Common myeloid progenitor, CD34-positive (primary cell): ENCODE measurements around the gene MOB3C. TPM values are rescaled to one million over a fixed set of nuclear protein-coding genes. Genes with fewer than 3 reads are reported as not detected.
"Not testable (repeated sequence)": the region's sequence is repeated elsewhere in the genome, so short reads cannot be mapped to it uniquely, and the experiment has no call there.

Source experiments
- CTCF ChIA-PET: fragments of 350-600 bp; sonication (Branson Sonifier 250); formaldehyde crosslinking; loops from one replicate; lab custom pipeline; 2021; ENCODE audit warnings: antibody characterized with exemption; lab: Charles Lee
- POLR2A ChIA-PET: fragments of 350-600 bp; sonication (Branson Sonifier 250); formaldehyde crosslinking; loops from one replicate; lab custom pipeline; 2021; ENCODE audit warnings: antibody characterized with exemption; lab: Charles Lee
- DNase-seq, 3 donors: peaks; one replicate each; pipeline versions ENCODE4 v3.0.0 to v3.0.0-alpha.2; 2013
- H3K27ac ChIP-seq, 2 experiments: 1 replicate in 1 of 2; 2 replicates in 1 of 2; pipeline ENCODE4 v1.7.0; 2013; ENCODE audit warnings: inconsistent platforms in 2 of 2, low read length in 2 of 2, mild to moderate bottlenecking in 2 of 2, low read depth in 1 of 2, moderate library complexity in 1 of 2; ENCODE audit not compliant: severe bottlenecking in 2 of 2, insufficient read depth in 1 of 2, poor library complexity in 1 of 2
- H3K27me3 ChIP-seq, 5 experiments: replicated peaks in 2 of 5; 1 replicate in 3 of 5; 2 replicates in 2 of 5; pipeline versions ENCODE4 v1.6.1 to v1.7.0; 2013; ENCODE audit warnings: low read length in 4 of 5, mild to moderate bottlenecking in 2 of 5, moderate library complexity in 2 of 5, inconsistent platforms in 1 of 5; ENCODE audit not compliant: insufficient read depth in 5 of 5, control insufficient read depth in 4 of 5
- H3K36me3 ChIP-seq, 4 experiments: 1 replicate in 2 of 4; 2 replicates in 2 of 4; pipeline versions ENCODE4 v1.6.1 to v1.7.0; 2013; ENCODE audit warnings: low read length in 3 of 4, control low read depth in 1 of 4, mild to moderate bottlenecking in 1 of 4; ENCODE audit not compliant: control insufficient read depth in 4 of 4, insufficient read depth in 4 of 4
- H3K4me1 ChIP-seq, 4 experiments: 1 replicate in 3 of 4; 2 replicates in 1 of 4; pipeline versions ENCODE4 v1.6.1 to v1.7.1; 2013; ENCODE audit warnings: low read length in 3 of 4, mild to moderate bottlenecking in 3 of 4, control low read depth in 1 of 4, inconsistent platforms in 1 of 4, moderate library complexity in 1 of 4; ENCODE audit not compliant: control insufficient read depth in 4 of 4, insufficient read depth in 4 of 4; ENCODE audit errors: control extremely low read depth in 1 of 4
- H3K4me3 ChIP-seq, 7 experiments: 1 replicate in 4 of 7; 2 replicates in 3 of 7; pipeline versions ENCODE4 v1.5.1 to v1.7.0; 2013; ENCODE audit warnings: mild to moderate bottlenecking in 7 of 7, low read length in 6 of 7, moderate library complexity in 6 of 7, inconsistent platforms in 2 of 7, low read depth in 2 of 7, control low read depth in 1 of 7; ENCODE audit not compliant: insufficient read depth in 4 of 7, control insufficient read depth in 1 of 7; ENCODE audit errors: extremely low read depth in 1 of 7
- H3K9me3 ChIP-seq, 5 experiments: 1 replicate in 4 of 5; 2 replicates in 1 of 5; pipeline versions ENCODE4 v1.6.1 to v1.7.1; 2013; ENCODE audit warnings: low read length in 4 of 5, mild to moderate bottlenecking in 2 of 5, inconsistent platforms in 1 of 5, low read depth in 1 of 5, moderate library complexity in 1 of 5; ENCODE audit not compliant: control insufficient read depth in 4 of 5, insufficient read depth in 2 of 5; ENCODE audit errors: control extremely low read depth in 1 of 5
- WGBS: methylation state at CpG from one replicate; pipeline ENCODE4 v1.1.5; 2013; ENCODE audit not compliant: insufficient coverage; 5-methylcytosine and 5-hydroxymethylcytosine counted together
- polyA plus RNA-seq: library from polyadenylated mRNA; unstranded; fragments of 120-200 nt; gene quantifications from one replicate; pipeline ENCODE4 v1.2.1, GENCODE V29; 2013

The MOB3C gene
- polyA plus RNA-seq = 9.7 TPM

DNA sequence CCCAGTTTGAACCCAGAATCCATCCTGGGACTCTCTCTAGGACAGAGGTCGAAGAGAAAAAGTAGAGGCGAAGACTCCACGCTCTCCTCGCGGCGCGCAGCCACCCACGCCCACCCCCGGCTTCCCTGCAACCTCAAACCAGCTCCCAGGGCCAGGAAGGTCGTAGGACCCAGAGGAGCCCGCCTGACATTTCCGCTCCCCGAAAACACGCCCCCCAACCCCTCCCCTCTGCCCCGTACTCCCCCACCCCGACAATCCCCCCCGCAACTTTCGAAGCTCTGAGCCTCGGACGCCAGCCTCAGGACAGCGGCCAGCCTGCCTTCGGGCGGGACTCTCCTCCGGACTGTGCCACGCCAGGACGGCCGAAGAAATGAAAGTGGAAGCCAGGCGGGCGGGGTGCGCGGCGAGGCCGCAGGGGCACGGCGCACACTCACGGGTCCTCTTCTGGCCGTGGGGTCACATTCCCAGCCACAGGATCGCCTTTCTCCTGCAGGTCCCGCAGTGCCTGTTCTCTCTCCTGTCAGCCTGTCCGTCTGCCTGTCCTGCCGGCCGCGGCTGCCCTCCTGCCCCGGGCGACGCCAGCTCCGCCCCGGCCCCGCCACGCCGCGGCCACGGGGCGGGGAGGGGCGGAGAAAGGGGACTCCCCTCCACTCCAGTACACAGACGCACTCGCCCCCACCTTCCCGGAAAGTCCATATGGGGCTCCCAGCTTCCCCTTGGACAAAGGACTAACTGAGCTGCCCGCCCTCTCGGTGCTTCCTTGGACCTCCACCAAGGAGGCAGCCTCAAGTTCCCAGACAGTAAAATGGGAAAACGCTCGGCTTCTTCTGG lies at the start of gene MOB3C:
Gene MOB3C, minus strand, starts transcription at position 535 of the 831 bp plus-strand sequence. CDS start 3,490 bp downstream, outside the sequence.
- under 1% methylated on average over 37 of the region's 62 CpGs for WGBS
- Histone ChIP-seq H3K27ac (peak within 1 kb of the TSS in 1 of 2 experiments; percentile 76), H3K36me3 (peaks cover 0 to 10% (median 0%) of the 10 kb centered on the region in 4 experiments), H3K27me3 (peaks cover 0 to 1% (median 0%) of the 10 kb centered on the region in 5 experiments), H3K9me3 (no peaks in the 10 kb centered on the region), H3K4me3 (peak within 1 kb of the TSS; percentile 73 to 99 (median 83)), H3K4me1 (peaks cover 3 to 53% (median 41%) of the 10 kb centered on the region in 4 experiments)
- CTCF ChIA-PET = interaction anchor here (1.1 to 3.3 kb wide), 4 partner anchors 9 to 86 kb away, joined by 3 to 15 read pairs (median 8); partner anchors contain the start of gene MKNK1
- POLR2A ChIA-PET = no interaction called here
- peak; percentile 21 to 52 (median 39) for DNase-seq

DNA sequence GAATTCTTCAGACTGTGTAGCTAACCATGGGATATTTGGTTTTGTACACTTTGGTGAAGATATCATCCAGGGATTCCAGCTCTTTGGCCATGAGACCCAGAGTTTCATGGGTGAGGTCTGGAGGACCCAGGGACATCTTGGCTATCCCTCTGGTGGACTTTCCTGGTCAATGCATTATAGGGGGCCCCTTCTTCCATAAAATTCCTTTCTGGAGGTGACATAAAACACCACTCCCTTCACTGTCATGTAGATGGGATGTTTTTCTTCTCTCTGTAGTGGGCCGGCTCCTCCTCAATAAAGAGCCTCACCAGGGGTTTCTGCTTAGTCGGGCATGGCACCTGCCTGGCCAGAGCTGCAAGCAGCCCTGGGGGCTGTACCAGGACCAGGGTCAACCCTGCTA lies 49.4 kb upstream of the MOB3C start:
- H3K4me1 ChIP-seq = peaks cover 4 to 18% (median 9%) of the 10 kb centered on the region in 4 experiments
- H3K9me3 ChIP-seq = no peaks in the 10 kb centered on the region
- CTCF ChIA-PET = interaction anchor here (1.7 kb wide), 1 partner anchor 48 kb away, joined by 3 read pairs; no protein-coding TSS in a partner anchor
- H3K27ac ChIP-seq = no peak overlapping the region
- DNase-seq = no peak
- no peak overlapping the region for H3K4me3 ChIP-seq
- POLR2A ChIA-PET = no interaction called here
- no peaks in the 10 kb centered on the region for H3K27me3 ChIP-seq
- 100% methylated on average over 1 of the region's 2 CpGs for WGBS
- H3K36me3 ChIP-seq = peaks cover 0 to 20% (median 12%) of the 10 kb centered on the region in 4 experiments

- DNase-seq, H3K27me3 ChIP-seq, H3K27ac ChIP-seq, POLR2A ChIA-PET, H3K4me3 ChIP-seq, H3K9me3 ChIP-seq: not testable (repeated sequence)
- H3K36me3 ChIP-seq = peaks cover 2 to 26% (median 13%) of the 10 kb centered on the region in 4 experiments
- CTCF ChIA-PET = interaction anchor here (1.0 kb wide), 1 partner anchor 14 kb away, joined by 3 read pairs; no protein-coding TSS in a partner anchor
- peaks cover 4 to 13% (median 9%) of the 10 kb centered on the region in 4 experiments for H3K4me1 ChIP-seq
- no CpG with 5 or more reads among the region's 5 CpGs for WGBS
Measured at GRCh38 chr1:46662919-46663318, 46.3 kb upstream of the MOB3C start.

GRCh38 chr1:46660116-46660515 lies 43.5 kb upstream of the MOB3C start:
- POLR2A ChIA-PET, H3K4me1 ChIP-seq, H3K4me3 ChIP-seq, H3K27ac ChIP-seq, H3K9me3 ChIP-seq, DNase-seq, H3K27me3 ChIP-seq: not testable (repeated sequence)
- 100% methylated on average over 4 of the region's 5 CpGs for WGBS
- H3K36me3 ChIP-seq = peaks cover 18 to 48% (median 24%) of the 10 kb centered on the region in 4 experiments
- CTCF ChIA-PET = interaction anchor here (1.0 kb wide), 1 partner anchor 16 kb away, joined by 3 read pairs; no protein-coding TSS in a partner anchor

DNA sequence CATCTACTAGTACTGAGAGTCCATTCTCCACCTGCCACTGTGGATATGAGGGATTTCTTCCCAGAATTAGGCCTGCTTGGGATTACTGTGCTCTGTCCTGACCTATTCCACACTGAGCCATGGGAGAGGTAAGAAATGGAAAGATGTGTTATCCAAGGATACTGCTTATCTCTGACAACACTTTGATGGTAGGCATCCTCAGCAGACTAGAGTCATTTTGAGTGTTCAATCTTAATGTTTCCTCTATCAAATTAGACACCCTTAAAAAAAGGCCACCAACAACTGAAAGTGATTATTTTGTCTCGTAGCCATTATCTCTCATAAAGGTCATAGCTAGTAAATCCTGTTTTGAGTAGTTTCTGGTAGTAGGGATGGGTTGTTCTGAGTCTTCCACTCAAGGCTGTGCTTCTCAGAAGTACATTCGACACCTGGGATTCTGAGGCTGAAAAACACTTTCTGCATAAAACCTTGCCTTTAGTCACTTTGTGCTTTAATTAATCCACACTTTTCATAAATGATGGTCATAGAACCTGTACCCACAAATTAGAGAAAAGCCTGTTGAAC lies 42.8 kb upstream of the MOB3C start:
- DNase-seq = no peak
- ChIA-PET CTCF (interaction anchor here (1.0 kb wide), 1 partner anchor 15 kb away, joined by 3 read pairs; no protein-coding TSS in a partner anchor), POLR2A (no interaction called here)

DNA sequence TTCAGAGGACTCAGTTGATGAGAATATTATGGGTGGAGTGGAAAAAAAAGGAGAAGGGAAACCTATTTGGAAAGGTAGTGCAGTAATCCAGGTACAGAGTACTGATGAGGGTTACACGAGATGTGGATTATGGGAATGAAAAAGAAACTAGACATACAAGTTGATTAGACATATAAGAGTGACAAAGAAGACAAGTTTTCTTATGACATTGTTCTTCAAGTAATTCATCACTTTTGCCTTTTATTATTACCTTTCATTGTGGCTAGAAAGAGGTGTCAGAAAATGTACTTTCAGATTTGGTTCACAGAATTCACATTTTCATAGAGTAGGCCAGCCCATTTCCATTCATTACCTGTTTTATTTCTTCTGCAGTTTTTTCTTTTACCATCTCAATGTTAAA lies 41.2 kb upstream of the MOB3C start:
- ChIA-PET POLR2A (no interaction called here), CTCF (interaction anchor here (1.0 kb wide), 1 partner anchor 10 kb away, joined by 4 read pairs; the partner anchor contains the start of gene ATPAF1)
- H3K4me1 ChIP-seq = no peaks in the 10 kb centered on the region
- peaks cover 15 to 35% (median 24%) of the 10 kb centered on the region in 4 experiments for H3K36me3 ChIP-seq
- no peaks in the 10 kb centered on the region for H3K9me3 ChIP-seq
- no CpG with 5 or more reads among the region's 1 CpG for WGBS
- H3K27ac ChIP-seq = no peak overlapping the region
- H3K27me3 ChIP-seq = no peaks in the 10 kb centered on the region
- H3K4me3 ChIP-seq = no peak overlapping the region
- DNase-seq = no peak

More for the DNA sequence above, 42.8 kb upstream of the MOB3C start:
- no peak overlapping the region for H3K27ac ChIP-seq
- WGBS = 80% methylated on average over 1 of the region's 2 CpGs
- no peak overlapping the region for H3K4me3 ChIP-seq
- peaks cover 15 to 45% (median 22%) of the 10 kb centered on the region in 4 experiments for H3K36me3 ChIP-seq
- H3K4me1 ChIP-seq = no peaks in the 10 kb centered on the region
- no peaks in the 10 kb centered on the region for H3K9me3 ChIP-seq
- no peaks in the 10 kb centered on the region for H3K27me3 ChIP-seq
